ENCODE results near the gene MSTO1.
"Not testable (repeated sequence)": the region's sequence is repeated elsewhere in the genome, so short reads cannot be mapped to it uniquely, and the experiment has no call there.

Gene MSTO1

GRCh38 chr1:155609515-155610256, at the start of gene MSTO1:
MSTO1 (plus strand) TSS chr1:155610218; CDS start chr1:155610249, 31 bp downstream.
- Histone ChIP-seq H3K4me3 (ENCODE audit: low read depth, low read length) (peak within 1 kb of the TSS; percentile 87), H3K4me1 (ENCODE audit: control insufficient read depth, insufficient read depth, low read length) (no peaks in the 10 kb centered on the region), H3K9ac (ENCODE audit: low read depth, low read length) (peak within 1 kb of the TSS; percentile 87), H3K27me3 (ENCODE audit: control insufficient read depth, insufficient read depth, low read length) (no peaks in the 10 kb centered on the region), H3K36me3 (ENCODE audit: control insufficient read depth, insufficient read depth, low read length) (peaks cover 12% of the 10 kb centered on the region), H3K9me3 (ENCODE audit: control insufficient read depth, insufficient read depth, low read length) (no peaks in the 10 kb centered on the region)

- H3K4me1 ChIP-seq (ENCODE audit: control insufficient read depth, insufficient read depth, low read length); H3K9me3 ChIP-seq (ENCODE audit: control insufficient read depth, insufficient read depth, low read length); H3K36me3 ChIP-seq (ENCODE audit: control insufficient read depth, insufficient read depth, low read length); H3K27me3 ChIP-seq (ENCODE audit: control insufficient read depth, insufficient read depth, low read length): not testable (repeated sequence)
- peak overlapping the region; percentile 89 for H3K4me3 ChIP-seq (ENCODE audit: low read depth, low read length)
- peak overlapping the region; percentile 89 for H3K9ac ChIP-seq (ENCODE audit: low read depth, low read length)
Measured at GRCh38 chr1:155561779-155562580, 48.0 kb upstream of the MSTO1 start.

DNA sequence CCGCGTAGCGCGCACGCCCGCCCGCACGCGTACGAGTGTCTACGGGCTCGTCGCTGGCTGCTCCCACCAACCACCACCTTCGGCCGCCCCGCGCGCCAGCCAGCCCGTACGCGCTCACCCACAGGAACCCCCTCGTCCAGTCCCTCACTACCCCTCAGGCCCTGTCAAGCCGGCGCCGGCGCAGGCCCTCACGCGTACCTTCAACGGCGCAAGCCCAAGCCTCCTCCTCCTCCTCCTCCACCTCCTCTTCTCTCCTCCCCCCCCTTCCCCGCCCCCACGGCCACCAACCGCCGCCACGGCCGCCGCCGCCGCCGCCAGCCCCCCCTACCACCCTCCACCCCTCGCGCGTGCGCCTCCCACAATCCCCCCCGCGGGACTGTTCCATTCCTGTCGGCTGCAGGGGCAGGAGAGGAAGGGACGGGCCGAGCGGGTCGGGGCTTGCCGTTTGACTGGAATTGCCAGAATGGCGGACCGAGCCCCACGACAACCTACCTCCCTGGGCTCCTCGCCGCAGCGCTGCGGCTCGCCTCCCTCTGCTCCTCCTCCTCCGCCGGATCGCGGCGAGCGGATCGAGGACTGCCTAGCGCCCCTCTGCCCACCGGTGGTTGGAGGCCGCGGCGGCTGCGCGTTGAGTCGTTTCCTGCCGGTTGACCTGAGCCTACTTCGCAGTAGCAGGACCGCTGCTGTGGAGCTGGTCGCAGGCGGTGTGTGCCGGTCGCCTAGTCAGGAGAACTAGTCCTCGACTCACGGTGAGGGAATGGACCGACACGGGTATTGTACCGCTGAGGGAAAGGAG, 47.2 kb upstream of the MSTO1 start, which contains the start of gene ASH1L:
TSS of gene ASH1L (minus strand) at position 223 of the 796 bp plus-strand sequence. CDS start 41,284 bp downstream, outside the sequence.
- Histone ChIP-seq H3K9ac (ENCODE audit: low read depth, low read length) (peak within 1 kb of the TSS; percentile 98), H3K27me3 (ENCODE audit: control insufficient read depth, insufficient read depth, low read length) (no peaks in the 10 kb centered on the region), H3K4me1 (ENCODE audit: control insufficient read depth, insufficient read depth, low read length) (no peaks in the 10 kb centered on the region), H3K36me3 (ENCODE audit: control insufficient read depth, insufficient read depth, low read length) (no peaks in the 10 kb centered on the region), H3K4me3 (ENCODE audit: low read depth, low read length) (peak within 1 kb of the TSS; percentile 95), H3K9me3 (ENCODE audit: control insufficient read depth, insufficient read depth, low read length) (no peaks in the 10 kb centered on the region)

DNA sequence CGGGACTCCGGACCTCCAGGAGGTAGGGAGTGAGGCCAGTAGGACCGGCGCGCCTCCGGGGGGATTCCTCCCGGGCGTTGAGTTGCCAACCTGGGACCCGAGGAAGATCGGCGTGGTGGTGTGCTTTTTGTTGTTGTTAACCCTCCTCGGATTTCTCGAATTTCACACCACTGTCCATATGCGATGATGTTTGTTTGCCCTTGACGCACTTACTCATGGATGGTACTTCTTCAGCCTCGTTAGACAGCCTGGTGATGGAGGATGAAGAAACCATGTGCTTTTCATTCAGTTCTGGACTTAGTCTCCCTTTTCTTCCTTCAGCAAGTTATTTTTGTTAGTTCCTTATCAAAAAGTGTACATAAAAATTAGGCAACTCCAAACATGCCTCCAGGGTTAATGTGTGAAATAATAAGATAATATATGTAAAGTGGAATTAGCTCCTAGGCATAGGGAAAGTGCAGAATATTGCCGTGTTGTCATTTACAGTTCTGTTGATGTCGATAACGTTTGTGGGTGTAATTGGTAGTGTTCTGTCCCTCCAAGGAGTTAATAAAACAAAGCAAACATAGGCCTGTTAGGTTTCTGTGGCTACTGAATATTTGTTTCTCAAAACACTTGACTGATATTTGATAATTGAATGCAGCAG, 46.5 kb upstream of the MSTO1 start:
- H3K4me3 ChIP-seq (ENCODE audit: low read depth, low read length), result peak overlapping the region; percentile 95
- H3K9ac ChIP-seq (ENCODE audit: low read depth, low read length), result peak overlapping the region; percentile 98
- not testable (repeated sequence) for H3K27me3 ChIP-seq (ENCODE audit: control insufficient read depth, insufficient read depth, low read length); H3K4me1 ChIP-seq (ENCODE audit: control insufficient read depth, insufficient read depth, low read length); H3K36me3 ChIP-seq (ENCODE audit: control insufficient read depth, insufficient read depth, low read length); H3K9me3 ChIP-seq (ENCODE audit: control insufficient read depth, insufficient read depth, low read length)

- no peaks in the 10 kb centered on the region for H3K27me3 ChIP-seq (ENCODE audit: control insufficient read depth, insufficient read depth, low read length)
- H3K4me3 ChIP-seq (ENCODE audit: low read depth, low read length), result no peak overlapping the region
- no peaks in the 10 kb centered on the region for H3K4me1 ChIP-seq (ENCODE audit: control insufficient read depth, insufficient read depth, low read length)
- H3K9me3 ChIP-seq (ENCODE audit: control insufficient read depth, insufficient read depth, low read length), result no peaks in the 10 kb centered on the region
- H3K9ac ChIP-seq (ENCODE audit: low read depth, low read length), result no peak overlapping the region
- H3K36me3 ChIP-seq (ENCODE audit: control insufficient read depth, insufficient read depth, low read length), result peaks cover 3% of the 10 kb centered on the region
Measured at GRCh38 chr1:155569988-155570592, 39.9 kb upstream of the MSTO1 start.

DNA sequence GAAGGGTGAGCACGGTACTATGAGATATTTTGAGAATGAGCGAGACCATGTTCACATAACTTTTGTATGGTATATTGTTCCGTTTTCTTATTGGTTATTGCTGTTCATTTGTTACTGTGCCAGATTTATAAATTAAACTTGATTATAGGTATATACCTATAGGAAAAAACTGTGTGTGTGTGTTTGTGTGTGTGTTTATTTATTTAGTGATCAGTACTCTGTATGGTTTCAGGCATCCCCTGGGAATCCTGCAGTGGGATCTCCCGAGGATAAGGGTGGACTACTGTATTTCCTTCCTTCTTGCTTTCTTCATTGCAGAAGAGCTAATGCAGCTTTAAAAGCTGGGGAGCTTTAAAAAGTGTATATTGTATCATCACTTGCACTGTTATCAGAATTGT, 39.4 kb upstream of the MSTO1 start:
- Histone ChIP-seq H3K9me3 (ENCODE audit: control insufficient read depth, insufficient read depth, low read length) (no peaks in the 10 kb centered on the region), H3K36me3 (ENCODE audit: control insufficient read depth, insufficient read depth, low read length) (peaks cover 3% of the 10 kb centered on the region), H3K9ac (ENCODE audit: low read depth, low read length) (no peak overlapping the region), H3K27me3 (ENCODE audit: control insufficient read depth, insufficient read depth, low read length) (no peaks in the 10 kb centered on the region), H3K4me1 (ENCODE audit: control insufficient read depth, insufficient read depth, low read length) (no peaks in the 10 kb centered on the region), H3K4me3 (ENCODE audit: low read depth, low read length) (no peak overlapping the region)

- H3K9me3 ChIP-seq (ENCODE audit: control insufficient read depth, insufficient read depth, low read length), result no peaks in the 10 kb centered on the region
Measured at GRCh38 chr1:155574077-155574476, 35.9 kb upstream of the MSTO1 start.

GRCh38 chr1:155575608-155576007, 34.4 kb upstream of the MSTO1 start:
- not testable (repeated sequence) for H3K27me3 ChIP-seq (ENCODE audit: control insufficient read depth, insufficient read depth, low read length); H3K4me1 ChIP-seq (ENCODE audit: control insufficient read depth, insufficient read depth, low read length); H3K9ac ChIP-seq (ENCODE audit: low read depth, low read length); H3K4me3 ChIP-seq (ENCODE audit: low read depth, low read length); H3K9me3 ChIP-seq (ENCODE audit: control insufficient read depth, insufficient read depth, low read length); H3K36me3 ChIP-seq (ENCODE audit: control insufficient read depth, insufficient read depth, low read length)

More at GRCh38 chr1:155574077-155574476, 35.9 kb upstream of the MSTO1 start:
- Histone ChIP-seq H3K27me3 (ENCODE audit: control insufficient read depth, insufficient read depth, low read length) (no peaks in the 10 kb centered on the region), H3K36me3 (ENCODE audit: control insufficient read depth, insufficient read depth, low read length) (peaks cover 3% of the 10 kb centered on the region), H3K4me1 (ENCODE audit: control insufficient read depth, insufficient read depth, low read length) (no peaks in the 10 kb centered on the region), H3K4me3 (ENCODE audit: low read depth, low read length) (no peak overlapping the region), H3K9ac (ENCODE audit: low read depth, low read length) (no peak overlapping the region)

GRCh38 chr1:155583846-155584245, 26.2 kb upstream of the MSTO1 start:
- H3K27me3 ChIP-seq (ENCODE audit: control insufficient read depth, insufficient read depth, low read length); H3K36me3 ChIP-seq (ENCODE audit: control insufficient read depth, insufficient read depth, low read length); H3K4me3 ChIP-seq (ENCODE audit: low read depth, low read length); H3K9me3 ChIP-seq (ENCODE audit: control insufficient read depth, insufficient read depth, low read length); H3K4me1 ChIP-seq (ENCODE audit: control insufficient read depth, insufficient read depth, low read length); H3K9ac ChIP-seq (ENCODE audit: low read depth, low read length): not testable (repeated sequence)

DNA sequence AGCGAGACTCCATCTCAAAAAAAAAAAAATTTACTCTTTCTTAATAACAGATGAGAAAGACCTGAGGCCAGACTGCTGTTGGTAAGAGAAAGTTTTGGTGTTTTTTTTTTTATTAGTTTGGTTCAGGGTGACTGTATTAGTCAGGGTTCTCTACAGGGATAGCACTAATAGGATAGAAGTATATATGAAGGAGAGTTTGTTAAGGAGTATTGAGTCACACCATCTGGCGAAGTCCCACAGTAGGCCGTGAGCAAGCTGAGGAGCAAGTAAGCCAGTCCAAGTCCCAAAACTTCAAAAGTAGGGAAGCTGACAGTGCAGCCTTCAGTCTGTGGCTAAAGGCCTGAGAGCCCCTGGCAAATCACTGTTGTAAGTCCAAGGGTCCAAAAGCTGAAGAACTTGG, 20.7 kb upstream of the MSTO1 start:
- not testable (repeated sequence) for H3K27me3 ChIP-seq (ENCODE audit: control insufficient read depth, insufficient read depth, low read length); H3K9ac ChIP-seq (ENCODE audit: low read depth, low read length); H3K36me3 ChIP-seq (ENCODE audit: control insufficient read depth, insufficient read depth, low read length); H3K4me3 ChIP-seq (ENCODE audit: low read depth, low read length); H3K4me1 ChIP-seq (ENCODE audit: control insufficient read depth, insufficient read depth, low read length); H3K9me3 ChIP-seq (ENCODE audit: control insufficient read depth, insufficient read depth, low read length)
